Measurements from ENCODE around the gene KLF16.

Gene KLF16

DNA sequence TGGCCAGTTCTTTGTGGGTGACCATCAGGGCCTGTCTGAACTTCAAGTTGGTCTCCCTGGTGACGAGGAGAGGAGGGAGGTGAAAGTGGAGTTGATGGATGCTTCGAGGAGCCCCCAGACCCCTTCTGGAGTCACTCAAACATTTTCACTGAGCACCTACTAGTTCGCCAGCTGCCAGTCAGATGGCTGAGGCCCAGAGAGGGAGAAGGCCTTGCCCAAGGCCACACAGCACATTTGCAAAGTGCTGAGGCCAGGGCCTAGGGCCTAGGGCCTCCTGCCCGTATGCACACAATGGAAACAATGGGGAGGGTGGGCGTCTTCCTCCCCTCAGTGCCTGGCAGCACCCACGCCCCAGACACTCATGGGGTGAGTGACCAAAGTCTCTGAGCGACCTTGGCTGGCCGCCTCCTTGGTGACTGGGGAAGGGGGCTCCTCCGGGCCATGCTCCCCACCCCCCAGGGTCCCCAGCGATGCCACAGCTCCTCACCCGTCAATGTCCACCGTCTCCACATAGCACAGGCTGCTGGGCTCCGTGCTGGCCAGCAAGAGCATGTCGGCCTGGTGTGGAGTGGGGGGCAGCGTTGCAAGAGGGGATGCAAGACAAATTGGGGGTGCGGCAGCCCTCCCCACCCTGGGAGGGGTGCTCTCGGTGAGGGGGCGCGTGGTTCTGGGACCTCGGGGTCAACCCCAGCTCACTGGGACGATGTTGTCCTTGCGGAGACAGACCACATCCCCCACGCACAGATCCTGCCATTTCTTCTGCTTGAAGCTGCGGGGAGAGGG is 57.8 kb downstream of the KLF16 start:
- no peak for DNase-seq

DNA sequence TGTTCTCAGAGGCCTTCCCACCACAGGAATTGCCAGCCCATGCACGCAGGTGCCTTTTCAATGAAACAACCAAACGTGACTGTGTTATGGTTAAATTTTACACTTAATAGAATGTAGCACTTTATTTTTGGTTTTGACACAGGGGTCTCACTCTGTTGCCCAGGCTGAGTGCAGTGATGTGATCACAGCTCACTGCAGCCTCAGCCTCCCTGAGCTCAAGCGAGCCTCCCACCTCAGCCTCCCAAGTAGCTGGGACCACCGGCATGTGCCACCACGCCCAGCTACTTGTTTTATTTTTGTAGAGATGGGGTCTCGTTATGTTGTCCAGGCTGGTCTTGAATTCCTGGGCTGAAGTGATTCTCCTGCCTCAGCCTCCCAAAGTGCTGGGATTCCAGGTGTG is 58.5 kb downstream of the KLF16 start:
- no peak for DNase-seq
